ENCODE data around the gene HDLBP.

- TF ChIP-seq STAT3 (IDR thresholded peaks at IDR 0.05; ENCODE audit: low read depth, low read length) (no peak), EZH2 (IDR thresholded peaks at IDR 0.05; ENCODE audit: borderline replicate concordance, control insufficient read depth, low read depth, low read length) (no peak), EP300 (IDR thresholded peaks at IDR 0.05; ENCODE audit: borderline replicate concordance in 1 of 2, control insufficient read depth in 1 of 2, low read depth in 2 of 2, low read length in 2 of 2) (no peak), SMARCA5 (IDR thresholded peaks at IDR 0.05) (no peak), POLR2AphosphoS5 (IDR thresholded peaks at IDR 0.05; ENCODE audit: low read length) (no peak), RAD21 (IDR thresholded peaks at IDR 0.05; ENCODE audit: insufficient read depth, low read depth, low read length) (no peak)
- TF ChIP-seq, protein P1, sequence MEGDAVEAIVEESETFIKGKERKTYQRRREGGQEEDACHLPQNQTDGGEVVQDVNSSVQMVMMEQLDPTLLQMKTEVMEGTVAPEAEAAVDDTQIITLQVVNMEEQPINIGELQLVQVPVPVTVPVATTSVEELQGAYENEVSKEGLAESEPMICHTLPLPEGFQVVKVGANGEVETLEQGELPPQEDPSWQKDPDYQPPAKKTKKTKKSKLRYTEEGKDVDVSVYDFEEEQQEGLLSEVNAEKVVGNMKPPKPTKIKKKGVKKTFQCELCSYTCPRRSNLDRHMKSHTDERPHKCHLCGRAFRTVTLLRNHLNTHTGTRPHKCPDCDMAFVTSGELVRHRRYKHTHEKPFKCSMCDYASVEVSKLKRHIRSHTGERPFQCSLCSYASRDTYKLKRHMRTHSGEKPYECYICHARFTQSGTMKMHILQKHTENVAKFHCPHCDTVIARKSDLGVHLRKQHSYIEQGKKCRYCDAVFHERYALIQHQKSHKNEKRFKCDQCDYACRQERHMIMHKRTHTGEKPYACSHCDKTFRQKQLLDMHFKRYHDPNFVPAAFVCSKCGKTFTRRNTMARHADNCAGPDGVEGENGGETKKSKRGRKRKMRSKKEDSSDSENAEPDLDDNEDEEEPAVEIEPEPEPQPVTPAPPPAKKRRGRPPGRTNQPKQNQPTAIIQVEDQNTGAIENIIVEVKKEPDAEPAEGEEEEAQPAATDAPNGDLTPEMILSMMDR (IDR thresholded peaks at IDR 0.05 in 2 of 3, conservative IDR thresholded peaks at IDR 0.05 in 1 of 3; ENCODE audit: control insufficient read depth in 2 of 3, extremely low read depth in 1 of 3, insufficient read depth in 1 of 3, low read depth in 3 of 3, low read length in 3 of 3), result no peak
Measured at GRCh38 chr2:241288324-241288888, 27.1 kb downstream of the HDLBP start.

Measured in GM12878 (cell line).